DND-41 (cell line): ENCODE data around the gene LHX5.

Source experiments
- EZH2 ChIP-seq: IDR thresholded peaks from 3 replicates; pipeline ENCODE4 v1.6.1; 2012; ENCODE audit warnings: borderline replicate concordance, low read depth, mild to moderate bottlenecking, moderate library complexity, low read length, inconsistent platforms; ENCODE audit not compliant: severe bottlenecking
- TF ChIP-seq, protein P1 (sequence below): IDR thresholded peaks from 2 replicates; pipeline ENCODE4 v1.5.1; 2012; ENCODE audit warnings: borderline replicate concordance, low read length, moderate library complexity, mild to moderate bottlenecking; ENCODE audit not compliant: poor library complexity, severe bottlenecking; ENCODE audit errors: extremely low read depth

DNA sequence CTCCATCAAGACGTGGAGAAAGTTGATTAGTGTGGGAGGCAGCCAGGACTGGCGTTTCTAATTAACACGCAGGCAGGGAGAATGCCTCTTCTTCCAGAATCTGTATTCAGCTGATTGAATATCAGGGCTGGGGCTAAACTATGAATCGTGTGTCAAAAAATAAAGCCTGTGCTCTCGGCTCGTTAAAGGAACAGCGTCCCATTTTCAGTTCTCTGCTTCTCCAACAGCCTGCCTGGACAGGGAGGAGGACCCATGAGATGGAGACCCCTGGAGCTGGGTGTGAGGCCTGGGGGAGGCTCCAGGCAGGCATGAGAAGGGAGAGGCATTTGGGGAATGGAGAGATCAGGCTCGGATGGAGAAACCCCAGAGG is 28.6 kb upstream of the LHX5 start:
- TF ChIP-seq, protein P1, sequence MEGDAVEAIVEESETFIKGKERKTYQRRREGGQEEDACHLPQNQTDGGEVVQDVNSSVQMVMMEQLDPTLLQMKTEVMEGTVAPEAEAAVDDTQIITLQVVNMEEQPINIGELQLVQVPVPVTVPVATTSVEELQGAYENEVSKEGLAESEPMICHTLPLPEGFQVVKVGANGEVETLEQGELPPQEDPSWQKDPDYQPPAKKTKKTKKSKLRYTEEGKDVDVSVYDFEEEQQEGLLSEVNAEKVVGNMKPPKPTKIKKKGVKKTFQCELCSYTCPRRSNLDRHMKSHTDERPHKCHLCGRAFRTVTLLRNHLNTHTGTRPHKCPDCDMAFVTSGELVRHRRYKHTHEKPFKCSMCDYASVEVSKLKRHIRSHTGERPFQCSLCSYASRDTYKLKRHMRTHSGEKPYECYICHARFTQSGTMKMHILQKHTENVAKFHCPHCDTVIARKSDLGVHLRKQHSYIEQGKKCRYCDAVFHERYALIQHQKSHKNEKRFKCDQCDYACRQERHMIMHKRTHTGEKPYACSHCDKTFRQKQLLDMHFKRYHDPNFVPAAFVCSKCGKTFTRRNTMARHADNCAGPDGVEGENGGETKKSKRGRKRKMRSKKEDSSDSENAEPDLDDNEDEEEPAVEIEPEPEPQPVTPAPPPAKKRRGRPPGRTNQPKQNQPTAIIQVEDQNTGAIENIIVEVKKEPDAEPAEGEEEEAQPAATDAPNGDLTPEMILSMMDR = no peak
- no peak for TF ChIP-seq EZH2
